Liver (tissue), 9 donors: Measurements from ENCODE around the gene VIPR2. TPM values are rescaled to one million over a fixed set of nuclear protein-coding genes. Genes with fewer than 3 reads are reported as not detected.

Experiments used
- DNase-seq: peaks from one replicate; pipeline ENCODE4 v3.0.0-alpha.2; 2017; ENCODE audit warnings: low spot score
- H3K27ac ChIP-seq, 2 donors: one replicate each; pipeline ENCODE4 v1.7.0; 2013; ENCODE audit warnings: inconsistent platforms in 2 of 2, low read length in 2 of 2, control low read depth in 1 of 2, low read depth in 1 of 2, mild to moderate bottlenecking in 1 of 2
- H3K27me3 ChIP-seq, 4 donors: one replicate each; pipeline versions ENCODE4 v1.6.1 to v1.7.0; 2013; ENCODE audit warnings: low read length in 3 of 4, inconsistent platforms in 1 of 4, mild to moderate bottlenecking in 1 of 4, moderate library complexity in 1 of 4; ENCODE audit not compliant: control insufficient read depth in 4 of 4, insufficient read depth in 4 of 4
- H3K36me3 ChIP-seq, 4 donors: one replicate each; pipeline versions ENCODE4 v1.6.1 to v1.7.0; 2013; ENCODE audit warnings: low read length in 3 of 4, mild to moderate bottlenecking in 3 of 4, low read depth in 1 of 4, moderate library complexity in 1 of 4; ENCODE audit not compliant: control insufficient read depth in 4 of 4, insufficient read depth in 3 of 4
- H3K4me1 ChIP-seq, 4 donors: one replicate each; pipeline versions ENCODE4 v1.6.1 to v1.7.0; 2013; ENCODE audit warnings: low read length in 3 of 4, mild to moderate bottlenecking in 3 of 4, moderate library complexity in 1 of 4; ENCODE audit not compliant: control insufficient read depth in 4 of 4, insufficient read depth in 4 of 4
- H3K4me3 ChIP-seq, 3 donors: one replicate each; pipeline versions ENCODE4 v1.6.1 to v1.7.0; 2013; ENCODE audit warnings: low read length in 3 of 3, control low read depth in 1 of 3, low read depth in 1 of 3, mild to moderate bottlenecking in 1 of 3
- H3K9ac ChIP-seq, 2 donors: one replicate each; pipeline ENCODE4 v1.7.0; 2013; ENCODE audit warnings: low read length in 2 of 2, mild to moderate bottlenecking in 2 of 2, moderate library complexity in 2 of 2, control low read depth in 1 of 2, low read depth in 1 of 2
- H3K9me3 ChIP-seq, 4 donors: one replicate each; pipeline versions ENCODE4 v1.6.1 to v1.7.0; 2013; ENCODE audit warnings: low read length in 3 of 4; ENCODE audit not compliant: control insufficient read depth in 4 of 4
- ATF3 ChIP-seq: IDR thresholded peaks from 2 replicates; pipeline ENCODE4 v1.6.1; 2016; ENCODE audit warnings: antibody characterized with exemption
- CTCF ChIP-seq: fragments of 150-350 bp; IDR thresholded peaks from 2 replicates; pipeline ENCODE4 v1.5.1; 2017; ENCODE audit warnings: improper control_type of control experiment, low read depth, low read length; ENCODE audit not compliant: missing input control
- EGR1 ChIP-seq, 2 donors: IDR thresholded peaks; 2 replicates each; pipeline ENCODE4 v1.6.1; 2016 to 2018; ENCODE audit warnings: antibody characterized with exemption in 2 of 2, low read depth in 2 of 2
- FOXA1 ChIP-seq: IDR thresholded peaks from 2 replicates; pipeline ENCODE4 v1.6.1; 2016; ENCODE audit warnings: antibody characterized with exemption
- FOXA2 ChIP-seq: IDR thresholded peaks from 2 replicates; pipeline ENCODE4 v1.6.1; 2016; ENCODE audit warnings: antibody characterized with exemption
- GABPA ChIP-seq, 2 donors: IDR thresholded peaks in 1 of 2; conservative IDR thresholded peaks in 1 of 2; 2 replicates each; pipeline ENCODE4 v1.6.1; 2016; ENCODE audit warnings: antibody characterized with exemption in 2 of 2, mild to moderate bottlenecking in 1 of 2, moderate library complexity in 1 of 2
- HNF4A ChIP-seq, 2 donors: conservative IDR thresholded peaks; 2 replicates each; pipeline ENCODE4 v1.6.1; 2016; ENCODE audit warnings: antibody characterized with exemption in 2 of 2, mild to moderate bottlenecking in 2 of 2
- HNF4G ChIP-seq: IDR thresholded peaks from 2 replicates; pipeline ENCODE4 v1.6.1; 2016; ENCODE audit warnings: antibody characterized with exemption
- JUND ChIP-seq, 2 donors: IDR thresholded peaks; 2 replicates each; pipeline ENCODE4 v1.6.1; 2016; ENCODE audit warnings: antibody characterized with exemption in 2 of 2
- MAX ChIP-seq: IDR thresholded peaks from 2 replicates; pipeline ENCODE4 v1.6.1; 2016; ENCODE audit warnings: antibody characterized with exemption
- NR2F2 ChIP-seq: IDR thresholded peaks from 2 replicates; pipeline ENCODE4 v1.6.1; 2016; ENCODE audit warnings: antibody characterized with exemption
- RAD21 ChIP-seq, 2 donors: IDR thresholded peaks; 2 replicates each; pipeline ENCODE4 v1.6.1; 2016; ENCODE audit warnings: antibody characterized with exemption in 2 of 2, mild to moderate bottlenecking in 2 of 2
- RXRA ChIP-seq, 2 donors: IDR thresholded peaks; 2 replicates each; pipeline ENCODE4 v1.6.1; 2017 to 2018; ENCODE audit warnings: antibody characterized with exemption in 2 of 2, mild to moderate bottlenecking in 1 of 2
- SP1 ChIP-seq: IDR thresholded peaks from 2 replicates; pipeline ENCODE4 v1.6.1; 2018; ENCODE audit warnings: antibody characterized with exemption, mild to moderate bottlenecking
- TAF1 ChIP-seq: conservative IDR thresholded peaks from 2 replicates; pipeline ENCODE4 v1.6.1; 2016; ENCODE audit warnings: antibody characterized with exemption, mild to moderate bottlenecking
- YY1 ChIP-seq: IDR thresholded peaks from 2 replicates; pipeline ENCODE4 v1.6.1; 2016; ENCODE audit warnings: antibody characterized with exemption, mild to moderate bottlenecking
- ZBTB33 ChIP-seq: IDR thresholded peaks from 2 replicates; pipeline ENCODE4 v1.6.1; 2016; ENCODE audit warnings: antibody characterized with exemption
- WGBS: extraction: QIAGEN DNeasy Blood & Tissue Kit; methylation state at CpG from one replicate; pipeline ENCODE4 v1.1.7; 2013; 5-methylcytosine and 5-hydroxymethylcytosine counted together
- polyA plus RNA-seq, 2 donors: library from polyadenylated mRNA; stranded (reverse) in 1 of 2; unstranded in 1 of 2; fragments of 200-250 nt in 1 of 2; fragments of >200 nt in 1 of 2; fragmentation: Nextera tagmentation in 1 of 2; extraction: Ambion mirVana in 1 of 2; gene quantifications; one replicate each; pipeline versions ENCODE4 v1.2.1 to v1.2.3, GENCODE V29; 2013 to 2015
- total RNA-seq, 2 donors: library from RNA; depleted of rRNA; stranded (reverse); fragments of >200 nt; gene quantifications; one replicate each; pipeline ENCODE4 v1.2.3, GENCODE V29; 2014
- donor health status: healthy.
- donor health status: healthy.
- donor health status: healthy.
- donor health status: healthy.
- donor health status: healthy.

Gene VIPR2
- total and polyA plus RNA-seq, 4 donors = 0.05 to 0.17 (median 0.10) TPM; not detected in 1

- no peak for TF ChIP-seq TAF1
- TF ChIP-seq ATF3 = no peak
- no peak for TF ChIP-seq HNF4G
- TF ChIP-seq YY1 = no peak
- TF ChIP-seq ZBTB33 = no peak
- TF ChIP-seq NR2F2 = no peak
- no peak for TF ChIP-seq JUND (IDR thresholded peaks at IDR 0.05)
- no peak for TF ChIP-seq SP1
- TF ChIP-seq MAX = no peak
- no peak for TF ChIP-seq RXRA (IDR thresholded peaks at IDR 0.05)
- TF ChIP-seq FOXA2 = no peak
- TF ChIP-seq HNF4A (conservative IDR thresholded peaks at IDR 0.05) = no peak
- TF ChIP-seq CTCF = no peak
- no peak for TF ChIP-seq EGR1 (IDR thresholded peaks at IDR 0.05; ENCODE audit: low read depth in 2 of 2)
- no peak for TF ChIP-seq FOXA1
- TF ChIP-seq GABPA (IDR thresholded peaks at IDR 0.05 in 1 of 2, conservative IDR thresholded peaks at IDR 0.05 in 1 of 2) = no peak
- Histone ChIP-seq H3K4me1 (no peaks in the 10 kb centered on the region), H3K9me3 (no peaks in the 10 kb centered on the region), H3K27me3 (peaks cover 0 to 4% (median 0%) of the 10 kb centered on the region in 4 donors), H3K27ac (no peak overlapping the region), H3K4me3 (no peak overlapping the region), H3K9ac (no peak overlapping the region), H3K36me3 (no peaks in the 10 kb centered on the region)
- 72% methylated on average over 2 of the region's 2 CpGs for WGBS
- no peak for DNase-seq
These were observed 36.2 kb downstream of the VIPR2 start for GRCh38 chr7:159108491-159108890.

- no peak overlapping the region for H3K27ac ChIP-seq
- no peak overlapping the region for H3K9ac ChIP-seq
- H3K4me1 ChIP-seq = no peaks in the 10 kb centered on the region
- H3K36me3 ChIP-seq = no peaks in the 10 kb centered on the region
- no peaks in the 10 kb centered on the region for H3K9me3 ChIP-seq
- TF ChIP-seq HNF4A (conservative IDR thresholded peaks at IDR 0.05) = no peak
- no peak for TF ChIP-seq FOXA2
- TF ChIP-seq FOXA1 = no peak
- no peak for TF ChIP-seq MAX
- no peak for TF ChIP-seq ZBTB33
- TF ChIP-seq ATF3 = no peak
- no peak for TF ChIP-seq CTCF
- no peak for TF ChIP-seq RAD21 (IDR thresholded peaks at IDR 0.05)
- no peak for TF ChIP-seq HNF4G
- no peak for TF ChIP-seq GABPA (IDR thresholded peaks at IDR 0.05 in 1 of 2, conservative IDR thresholded peaks at IDR 0.05 in 1 of 2)
- TF ChIP-seq RXRA (IDR thresholded peaks at IDR 0.05) = no peak
- no peak for TF ChIP-seq JUND (IDR thresholded peaks at IDR 0.05)
- TF ChIP-seq SP1 = no peak
- 73% methylated on average over 13 of the region's 13 CpGs for WGBS
- H3K4me3 ChIP-seq = no peak overlapping the region
- DNase-seq = no peak
- H3K27me3 ChIP-seq = peaks cover 0 to 4% (median 0%) of the 10 kb centered on the region in 4 donors
These were observed 37.3 kb downstream of the VIPR2 start for GRCh38 chr7:159107161-159107892.
